Dendritic cell treated with granulocyte-macrophage colony-stimulating factor and Interleukin-4, amounts not matched to agents 40 ng/mL and 50 ng/mL, for 4 days (primary cell): Measurements from ENCODE around the gene LRRC23.
A peak's percentile ranks its signal among the peaks of the same experiment; 100 is the strongest.

Experiments used
- H3K27ac Mint-ChIP-seq: one replicate; pipeline ENCODE4 v1.8.0; 2022; ENCODE audit warnings: mild to moderate bottlenecking, mixed read lengths
- H3K27me3 Mint-ChIP-seq: one replicate; pipeline ENCODE4 v1.8.0; 2022; ENCODE audit warnings: mild to moderate bottlenecking, mixed read lengths
- H3K36me3 Mint-ChIP-seq: one replicate; pipeline ENCODE4 v1.8.0; 2022; ENCODE audit warnings: low read depth, mixed read lengths
- H3K4me1 Mint-ChIP-seq: one replicate; pipeline ENCODE4 v1.8.0; 2022; ENCODE audit warnings: low read depth, mixed read lengths
- H3K4me3 Mint-ChIP-seq: one replicate; pipeline ENCODE4 v1.8.0; 2022; ENCODE audit warnings: mild to moderate bottlenecking, moderate library complexity, mixed read lengths
- H3K9me3 Mint-ChIP-seq: one replicate; pipeline ENCODE4 v1.8.0; 2022; ENCODE audit warnings: mixed read lengths
- intact Hi-C: fragments of 100-400 bp; cut with micrococcal nuclease; formaldehyde crosslinking; loops from one replicate; pipeline ENCODE4 v1.15.0; 2022

LRRC23 gene

GRCh38 chr12:6953442-6954315 is 49.1 kb downstream of the LRRC23 start:
- no peaks in the 10 kb centered on the region for H3K27me3 Mint-ChIP-seq
- intact Hi-C loops: no loop called here
- H3K4me1 Mint-ChIP-seq: peaks cover 84% of the 10 kb centered on the region
- no peaks in the 10 kb centered on the region for H3K9me3 Mint-ChIP-seq
- H3K36me3 Mint-ChIP-seq: peaks cover 74% of the 10 kb centered on the region
- H3K4me3 Mint-ChIP-seq: peak overlapping the region; percentile 95
- peak overlapping the region; percentile 93 for H3K27ac Mint-ChIP-seq

GRCh38 chr12:6954316-6955107 is 49.9 kb downstream of the LRRC23 start:
- intact Hi-C loops: no loop called here
- Mint-ChIP-seq H3K9me3 (no peaks in the 10 kb centered on the region), H3K36me3 (peaks cover 82% of the 10 kb centered on the region), H3K27me3 (no peaks in the 10 kb centered on the region), H3K27ac (peak overlapping the region; percentile 93), H3K4me1 (peaks cover 84% of the 10 kb centered on the region), H3K4me3 (peak overlapping the region; percentile 95)

- Mint-ChIP-seq H3K4me1 (peaks cover 84% of the 10 kb centered on the region), H3K9me3 (no peaks in the 10 kb centered on the region), H3K4me3 (peak overlapping the region; percentile 95), H3K27me3 (no peaks in the 10 kb centered on the region), H3K27ac (peak overlapping the region; percentile 93), H3K36me3 (peaks cover 91% of the 10 kb centered on the region)
- intact Hi-C loops: no loop called here
Measured at GRCh38 chr12:6955108-6956020, 50.7 kb downstream of the LRRC23 start.

GRCh38 chr12:6956021-6956727 is 51.6 kb downstream of the LRRC23 start:
- Mint-ChIP-seq H3K4me1 (peaks cover 84% of the 10 kb centered on the region), H3K4me3 (peak overlapping the region; percentile 95), H3K36me3 (peaks cover 99% of the 10 kb centered on the region), H3K27ac (peak overlapping the region; percentile 93), H3K9me3 (no peaks in the 10 kb centered on the region), H3K27me3 (no peaks in the 10 kb centered on the region)
- intact Hi-C loops: no loop called here

- H3K4me3 Mint-ChIP-seq: no peak overlapping the region
- H3K36me3 Mint-ChIP-seq: peaks cover 98% of the 10 kb centered on the region
- peak overlapping the region; percentile 93 for H3K27ac Mint-ChIP-seq
- intact Hi-C loops: no loop called here
- H3K27me3 Mint-ChIP-seq: no peaks in the 10 kb centered on the region
- H3K4me1 Mint-ChIP-seq: peaks cover 94% of the 10 kb centered on the region
- H3K9me3 Mint-ChIP-seq: no peaks in the 10 kb centered on the region
Measured at GRCh38 chr12:6957151-6957701, 52.6 kb downstream of the LRRC23 start.

GRCh38 chr12:6957741-6958608 is 53.4 kb downstream of the LRRC23 start:
- Mint-ChIP-seq H3K9me3 (no peaks in the 10 kb centered on the region), H3K4me1 (peaks cover 100% of the 10 kb centered on the region), H3K27ac (peak overlapping the region; percentile 93), H3K4me3 (peak overlapping the region; percentile 72), H3K36me3 (peaks cover 90% of the 10 kb centered on the region), H3K27me3 (no peaks in the 10 kb centered on the region)
- intact Hi-C loops: no loop called here

- Mint-ChIP-seq H3K4me1 (peaks cover 100% of the 10 kb centered on the region), H3K9me3 (no peaks in the 10 kb centered on the region), H3K36me3 (peaks cover 84% of the 10 kb centered on the region), H3K27ac (peak overlapping the region; percentile 93), H3K4me3 (peak overlapping the region; percentile 72), H3K27me3 (no peaks in the 10 kb centered on the region)
- intact Hi-C loops: no loop called here
Measured at GRCh38 chr12:6958609-6959057, 54.0 kb downstream of the LRRC23 start.

- Mint-ChIP-seq H3K27me3 (no peaks in the 10 kb centered on the region), H3K36me3 (peaks cover 78% of the 10 kb centered on the region), H3K4me3 (peak overlapping the region; percentile 72), H3K4me1 (peaks cover 100% of the 10 kb centered on the region), H3K27ac (peak overlapping the region; percentile 93), H3K9me3 (no peaks in the 10 kb centered on the region)
- intact Hi-C loops: no loop called here
Measured at GRCh38 chr12:6959058-6959804, 54.6 kb downstream of the LRRC23 start.

GRCh38 chr12:6959805-6960592 is 55.4 kb downstream of the LRRC23 start:
- peaks cover 100% of the 10 kb centered on the region for H3K4me1 Mint-ChIP-seq
- H3K4me3 Mint-ChIP-seq: peak overlapping the region; percentile 72
- no peaks in the 10 kb centered on the region for H3K9me3 Mint-ChIP-seq
- H3K27me3 Mint-ChIP-seq: no peaks in the 10 kb centered on the region
- intact Hi-C loops: no loop called here
- H3K36me3 Mint-ChIP-seq: peaks cover 74% of the 10 kb centered on the region
- H3K27ac Mint-ChIP-seq: peak overlapping the region; percentile 93

- no peaks in the 10 kb centered on the region for H3K9me3 Mint-ChIP-seq
- H3K4me1 Mint-ChIP-seq: peaks cover 100% of the 10 kb centered on the region
- peak overlapping the region; percentile 72 for H3K4me3 Mint-ChIP-seq
- intact Hi-C loops: loop anchor here (1.0 kb wide), 2 partner anchors 9 to 16 kb away; partner anchors contain the start of genes C12orf57 and PTPN6
- no peaks in the 10 kb centered on the region for H3K27me3 Mint-ChIP-seq
- peaks cover 74% of the 10 kb centered on the region for H3K36me3 Mint-ChIP-seq
- H3K27ac Mint-ChIP-seq: peak overlapping the region; percentile 93
Measured at GRCh38 chr12:6960593-6961277, 56.1 kb downstream of the LRRC23 start.
